HG03457 (cell line): Measurements from ENCODE around the gene DEFB129.
"Not testable (repeated sequence)": the region's sequence is repeated elsewhere in the genome, so short reads cannot be mapped to it uniquely, and the experiment has no call there.

Experiments
- ATAC-seq: cut with Tn5 transposase; IDR thresholded peaks from one replicate; pipeline ENCODE4 v1.9.1; 2021; ENCODE audit warnings: moderate number of reproducible peaks; ENCODE audit not compliant: unreplicated experiment

The DEFB129 gene

GRCh38 chr20:226958-227357 lies at the start of gene DEFB129:
DEFB129 (plus strand) TSS chr20:227258; CDS start chr20:227289, 31 bp downstream.
- no peak for ATAC-seq

- ATAC-seq, result no peak
These were observed 42.8 kb upstream of the DEFB129 start for GRCh38 chr20:184288-184687.

GRCh38 chr20:187733-188132 lies 39.3 kb upstream of the DEFB129 start:
- ATAC-seq, result no peak

- no peak for ATAC-seq
These were observed 37.4 kb upstream of the DEFB129 start, which contains the start of gene DEFB128 for GRCh38 chr20:189611-190010. DEFB128 (minus strand) TSS chr20:189711; CDS start chr20:189623, 88 bp downstream.

GRCh38 chr20:198225-198624 lies 28.8 kb upstream of the DEFB129 start:
- no peak for ATAC-seq

- no peak for ATAC-seq
These were observed 27.1 kb upstream of the DEFB129 start for GRCh38 chr20:199996-200395.

- ATAC-seq, result not testable (repeated sequence)
These were observed 23.4 kb upstream of the DEFB129 start for GRCh38 chr20:203630-204029.

GRCh38 chr20:208942-209566 lies 18.0 kb upstream of the DEFB129 start:
- ATAC-seq, result no peak

GRCh38 chr20:210809-211502 lies 16.1 kb upstream of the DEFB129 start:
- ATAC-seq, result no peak

- no peak for ATAC-seq
These were observed 12.7 kb upstream of the DEFB129 start for GRCh38 chr20:214383-214782.

- no peak for ATAC-seq
These were observed 11.3 kb upstream of the DEFB129 start for GRCh38 chr20:215796-216195.

GRCh38 chr20:217266-217665 lies 9.8 kb upstream of the DEFB129 start:
- no peak for ATAC-seq

- no peak for ATAC-seq
These were observed 7.6 kb upstream of the DEFB129 start for GRCh38 chr20:219290-220115.

- ATAC-seq, result no peak
These were observed 5.7 kb upstream of the DEFB129 start for GRCh38 chr20:221258-221830.

GRCh38 chr20:225879-226278 lies 1.2 kb upstream of the DEFB129 start:
- not testable (repeated sequence) for ATAC-seq

GRCh38 chr20:227439-228105 lies 514 bp downstream of the DEFB129 start:
- no peak for ATAC-seq

GRCh38 chr20:235891-236290 lies 8.8 kb downstream of the DEFB129 start:
- no peak for ATAC-seq

- ATAC-seq, result no peak
These were observed 10.4 kb downstream of the DEFB129 start for GRCh38 chr20:237489-237888.

GRCh38 chr20:237929-238328 lies 10.9 kb downstream of the DEFB129 start:
- no peak for ATAC-seq

GRCh38 chr20:242905-243304 lies 15.8 kb downstream of the DEFB129 start:
- no peak for ATAC-seq

GRCh38 chr20:251354-251753 lies 24.3 kb downstream of the DEFB129 start:
- ATAC-seq, result no peak
